ENCODE data around the gene CHPF. TPM values are rescaled to one million over a fixed set of nuclear protein-coding genes. Genes with fewer than 3 reads are reported as not detected.

CHPF gene
- total and polyA plus RNA-seq, 11 donors: 74.1 to 209 (median 138) TPM

DNA sequence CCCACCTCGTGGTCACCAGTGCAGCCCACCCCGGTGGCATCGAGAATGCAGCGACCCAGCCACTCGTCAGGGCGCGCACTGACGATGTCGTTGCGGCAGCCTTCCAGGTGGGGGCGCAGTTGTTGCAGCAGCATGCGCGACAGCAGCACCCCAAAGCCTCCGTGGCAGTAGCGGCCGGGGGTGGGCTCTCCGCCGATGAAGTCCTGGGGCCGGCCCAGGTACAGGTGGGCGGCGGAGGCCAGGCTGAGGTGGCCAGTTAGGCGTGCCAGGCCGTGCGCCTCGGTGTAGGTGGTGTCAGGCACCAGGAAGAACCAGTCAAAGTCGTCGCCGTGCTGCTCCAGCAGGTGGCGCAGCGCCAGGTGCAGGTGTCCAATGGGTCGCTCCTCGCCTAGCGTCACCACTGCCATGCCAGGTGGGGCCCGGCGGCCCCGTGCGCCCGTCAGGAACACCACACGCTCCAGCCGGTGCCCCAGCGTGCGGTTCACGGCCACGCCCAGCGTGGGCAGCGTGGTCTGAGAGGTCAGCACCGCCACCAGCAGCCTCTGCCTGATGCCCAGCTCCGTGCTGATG, 1.9 kb downstream of the CHPF start:
- H3K4me3 ChIP-seq: peak overlapping the region in 9 of 12 donors; percentile 16 to 92 (median 57)
- 3 to 13% (median 11%) methylated on average over 4 to 48 of the region's 48 CpGs for WGBS, 4 donors
- H3K4me1 ChIP-seq: peaks cover 0 to 54% (median 30%) of the 10 kb centered on the region in 12 donors
- peak in 3 of 4 donors; percentile 2 to 5 (median 2) for ATAC-seq
- H3K27ac ChIP-seq: peak overlapping the region in 6 of 12 donors; percentile 24 to 94 (median 89)
- intact Hi-C loops (cut with DNase I): loop anchor here (1.0 to 10.0 kb wide), 11 partner anchors 56 to 151 kb away; partner anchors contain the start of gene STK11IP (in 1 of the 10)
- DNase-seq: peak; percentile 70 to 88 (median 81)
- peaks cover 0 to 21% (median 0%) of the 10 kb centered on the region in 9 donors for H3K27me3 ChIP-seq
- peaks cover 0 to 32% (median 27%) of the 10 kb centered on the region in 9 donors for H3K36me3 ChIP-seq
- TF ChIP-seq, protein P1, sequence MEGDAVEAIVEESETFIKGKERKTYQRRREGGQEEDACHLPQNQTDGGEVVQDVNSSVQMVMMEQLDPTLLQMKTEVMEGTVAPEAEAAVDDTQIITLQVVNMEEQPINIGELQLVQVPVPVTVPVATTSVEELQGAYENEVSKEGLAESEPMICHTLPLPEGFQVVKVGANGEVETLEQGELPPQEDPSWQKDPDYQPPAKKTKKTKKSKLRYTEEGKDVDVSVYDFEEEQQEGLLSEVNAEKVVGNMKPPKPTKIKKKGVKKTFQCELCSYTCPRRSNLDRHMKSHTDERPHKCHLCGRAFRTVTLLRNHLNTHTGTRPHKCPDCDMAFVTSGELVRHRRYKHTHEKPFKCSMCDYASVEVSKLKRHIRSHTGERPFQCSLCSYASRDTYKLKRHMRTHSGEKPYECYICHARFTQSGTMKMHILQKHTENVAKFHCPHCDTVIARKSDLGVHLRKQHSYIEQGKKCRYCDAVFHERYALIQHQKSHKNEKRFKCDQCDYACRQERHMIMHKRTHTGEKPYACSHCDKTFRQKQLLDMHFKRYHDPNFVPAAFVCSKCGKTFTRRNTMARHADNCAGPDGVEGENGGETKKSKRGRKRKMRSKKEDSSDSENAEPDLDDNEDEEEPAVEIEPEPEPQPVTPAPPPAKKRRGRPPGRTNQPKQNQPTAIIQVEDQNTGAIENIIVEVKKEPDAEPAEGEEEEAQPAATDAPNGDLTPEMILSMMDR (IDR thresholded peaks at IDR 0.05): peak; percentile 73 to 95 (median 84)
- peak in 1 of 2 donors; percentile 19 for TF ChIP-seq POLR2A (IDR thresholded peaks at IDR 0.05)
- H3K9me3 ChIP-seq: no peaks in the 10 kb centered on the region

DNA sequence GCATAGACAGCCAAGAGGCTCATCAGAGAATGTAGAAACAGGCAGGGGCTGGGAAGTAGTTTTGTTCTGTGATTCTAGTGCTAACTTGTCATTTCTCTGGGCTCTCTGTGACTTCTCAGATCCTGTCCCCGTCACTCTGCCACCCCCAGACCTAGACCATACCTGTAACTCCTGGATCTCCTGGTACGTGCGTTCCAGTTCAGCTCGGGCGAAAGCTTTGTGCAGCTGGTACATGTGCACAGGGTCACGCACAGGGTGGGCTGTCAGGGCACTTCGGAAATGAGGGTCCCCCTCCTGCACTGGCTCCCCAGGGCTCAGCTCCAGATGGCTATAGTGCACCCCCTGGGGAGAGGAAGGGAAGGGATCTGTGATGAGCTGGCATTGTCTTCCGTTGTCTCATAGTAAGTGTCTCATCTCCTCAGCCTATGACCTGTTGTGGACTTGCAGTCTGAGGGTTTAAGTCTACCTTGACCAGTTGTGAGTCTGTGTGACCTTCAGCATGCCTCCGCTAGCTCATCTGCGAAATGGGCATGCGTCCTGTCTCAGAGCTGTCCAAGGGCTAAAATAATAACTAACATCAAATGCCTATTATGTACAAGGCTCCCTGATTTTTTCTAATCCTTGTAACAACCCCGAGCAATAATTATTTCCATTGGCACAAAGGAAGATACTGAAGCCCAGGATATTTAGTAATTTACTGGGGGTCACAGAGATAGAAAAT, 2.7 kb downstream of the CHPF start:
- Histone ChIP-seq H3K36me3 (peaks cover 0 to 32% (median 27%) of the 10 kb centered on the region in 9 donors), H3K27ac (peak overlapping the region in 1 of 12 donors; percentile 91), H3K4me1 (peaks cover 0 to 54% (median 30%) of the 10 kb centered on the region in 12 donors), H3K27me3 (peaks cover 0 to 21% (median 0%) of the 10 kb centered on the region in 9 donors), H3K9me3 (no peaks in the 10 kb centered on the region), H3K4me3 (no peak overlapping the region)
- DNase-seq (no peak), ATAC-seq (no peak)
- WGBS, 4 donors: 86 to 92% (median 89%) methylated on average over 12 of the region's 12 CpGs
- intact Hi-C loops (cut with DNase I): loop anchor here in 7 of 10 donors (1.0 to 10.0 kb wide), 6 partner anchors 56 to 151 kb away; partner anchors contain the start of gene STK11IP (in 1 of the 7)
- TF ChIP-seq POLR2A (IDR thresholded peaks at IDR 0.05): no peak
- TF ChIP-seq, protein P1 (IDR thresholded peaks at IDR 0.05): no peak

DNA sequence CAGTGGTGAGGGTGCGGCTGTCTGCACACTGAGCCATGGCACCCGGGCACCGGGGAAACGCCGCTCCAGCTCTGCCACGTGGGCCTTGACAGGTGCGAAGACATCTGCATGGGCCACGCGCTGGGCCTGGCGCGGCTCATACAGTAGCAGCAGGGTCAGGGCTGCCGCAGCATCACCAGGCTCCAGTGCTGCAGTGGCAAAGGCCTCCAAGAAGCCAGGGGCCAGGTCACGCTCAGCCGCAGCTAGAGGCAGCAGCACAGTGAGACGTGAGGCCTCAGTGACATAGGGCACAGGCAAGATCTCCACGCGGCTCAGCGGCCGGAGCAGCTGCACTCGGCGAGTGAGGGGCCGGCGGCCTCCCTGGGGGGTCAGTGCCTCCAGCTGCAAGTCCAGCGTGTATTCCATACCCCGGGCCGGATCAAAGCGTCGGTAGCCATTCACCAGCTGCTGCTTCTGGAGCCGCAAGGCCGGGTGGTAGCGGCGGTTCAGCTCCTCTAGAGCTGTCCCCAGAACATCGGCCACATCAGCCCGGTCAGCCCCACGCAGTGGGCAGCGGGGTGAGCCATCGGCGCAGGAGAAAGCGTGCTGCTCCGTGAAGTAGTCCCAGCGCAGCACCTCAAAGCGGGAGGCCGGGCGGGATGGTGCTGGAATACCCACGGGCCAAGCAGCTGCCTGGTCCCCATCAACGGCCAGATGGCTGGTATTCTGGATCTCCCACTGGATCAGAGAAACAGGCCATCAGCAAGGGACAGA, 3.5 kb downstream of the CHPF start:
- H3K27ac ChIP-seq: no peak overlapping the region
- H3K36me3 ChIP-seq: peaks cover 0 to 32% (median 27%) of the 10 kb centered on the region in 9 donors
- H3K27me3 ChIP-seq: peaks cover 0 to 21% (median 0%) of the 10 kb centered on the region in 9 donors
- H3K9me3 ChIP-seq: no peaks in the 10 kb centered on the region
- WGBS, 4 donors: 93 to 95% (median 94%) methylated on average over 31 to 46 of the region's 46 CpGs
- TF ChIP-seq POLR2A (IDR thresholded peaks at IDR 0.05): no peak
- TF ChIP-seq, protein P1 (IDR thresholded peaks at IDR 0.05): no peak
- intact Hi-C loops (cut with DNase I): loop anchor here in 8 of 10 donors (5.0 to 10.0 kb wide), 5 partner anchors 57 to 152 kb away; partner anchors contain the start of gene STK11IP (in 1 of the 8)
- no peak for DNase-seq
- no peak overlapping the region for H3K4me3 ChIP-seq
- no peak for ATAC-seq
- H3K4me1 ChIP-seq: peaks cover 0 to 54% (median 30%) of the 10 kb centered on the region in 12 donors
